MM.1S (cell line): ENCODE data around the gene ATXN1.

Source experiments
- EZH2 ChIP-seq: fragments of 300-600 bp; sonication (generic); optimal IDR thresholded peaks from 2 replicates; pipeline ENCODE3; 2017; ENCODE audit warnings: low read depth, mild to moderate bottlenecking, antibody characterized with exemption, low read length, mixed read lengths
- TF ChIP-seq, protein P1 (sequence below): fragments of 300-600 bp; sonication (generic); IDR thresholded peaks from 2 replicates; pipeline ENCODE4 v1.5.1; 2016; ENCODE audit warnings: antibody characterized with exemption, low read length, mixed read lengths

DNA sequence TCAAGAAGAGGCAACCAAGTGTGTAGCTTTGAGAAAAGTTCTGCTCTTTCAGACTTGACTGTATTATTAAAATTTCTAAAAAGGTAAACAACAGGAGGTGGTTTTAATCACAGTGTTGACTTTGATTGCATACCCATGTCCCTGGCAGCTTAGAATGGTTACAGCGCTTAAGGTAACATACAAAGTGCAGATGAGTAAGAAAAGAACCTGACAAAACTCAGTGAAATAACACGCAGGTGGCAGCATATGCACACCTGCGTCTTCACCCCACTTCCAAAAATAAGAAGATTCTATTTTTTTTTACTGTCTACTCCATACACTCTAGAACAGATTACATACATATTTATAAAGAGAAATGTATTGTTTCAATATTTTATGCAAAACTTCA lies 289.4 kb downstream of the ATXN1 start:
- TF ChIP-seq, protein P1, sequence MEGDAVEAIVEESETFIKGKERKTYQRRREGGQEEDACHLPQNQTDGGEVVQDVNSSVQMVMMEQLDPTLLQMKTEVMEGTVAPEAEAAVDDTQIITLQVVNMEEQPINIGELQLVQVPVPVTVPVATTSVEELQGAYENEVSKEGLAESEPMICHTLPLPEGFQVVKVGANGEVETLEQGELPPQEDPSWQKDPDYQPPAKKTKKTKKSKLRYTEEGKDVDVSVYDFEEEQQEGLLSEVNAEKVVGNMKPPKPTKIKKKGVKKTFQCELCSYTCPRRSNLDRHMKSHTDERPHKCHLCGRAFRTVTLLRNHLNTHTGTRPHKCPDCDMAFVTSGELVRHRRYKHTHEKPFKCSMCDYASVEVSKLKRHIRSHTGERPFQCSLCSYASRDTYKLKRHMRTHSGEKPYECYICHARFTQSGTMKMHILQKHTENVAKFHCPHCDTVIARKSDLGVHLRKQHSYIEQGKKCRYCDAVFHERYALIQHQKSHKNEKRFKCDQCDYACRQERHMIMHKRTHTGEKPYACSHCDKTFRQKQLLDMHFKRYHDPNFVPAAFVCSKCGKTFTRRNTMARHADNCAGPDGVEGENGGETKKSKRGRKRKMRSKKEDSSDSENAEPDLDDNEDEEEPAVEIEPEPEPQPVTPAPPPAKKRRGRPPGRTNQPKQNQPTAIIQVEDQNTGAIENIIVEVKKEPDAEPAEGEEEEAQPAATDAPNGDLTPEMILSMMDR = no peak
- TF ChIP-seq EZH2 = no peak
